Stimulated activated CD4-positive, alpha-beta T cell treated with anti-CD3 and anti-CD28 coated beads, TNF-alpha, amount 100 ng/mL, for 1 hour (primary cell): ENCODE results near the gene ARHGAP21.

Experiments
- DNase-seq, 3 donors: peaks; one replicate each; pipeline ENCODE4 v3.0.0-alpha.2; 2020; ENCODE audit warnings: low read depth in 3 of 3, low spot score in 1 of 3

ARHGAP21 gene

DNA sequence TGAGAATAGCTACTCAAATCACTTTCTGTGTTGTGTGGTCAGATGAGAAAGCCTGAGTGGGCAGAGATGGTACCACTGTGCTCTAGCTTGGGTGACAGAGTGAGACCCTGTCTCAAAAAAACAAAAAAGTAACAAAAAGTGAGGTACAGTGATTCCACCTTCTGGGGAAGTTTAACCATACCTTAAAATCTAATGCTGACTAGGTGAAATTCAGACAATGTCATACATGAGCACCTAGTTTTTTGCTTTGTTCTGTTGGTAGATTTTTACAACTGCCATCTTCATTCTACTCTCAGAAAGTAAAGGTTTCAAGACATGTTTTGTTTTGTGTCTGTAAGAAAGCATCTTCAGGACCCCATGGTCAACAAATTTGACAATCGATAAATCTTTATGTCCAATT, 144.2 kb downstream of the ARHGAP21 start:
- no peak for DNase-seq

GRCh38 chr10:24575481-24576002, 148.1 kb downstream of the ARHGAP21 start:
- no peak for DNase-seq

DNA sequence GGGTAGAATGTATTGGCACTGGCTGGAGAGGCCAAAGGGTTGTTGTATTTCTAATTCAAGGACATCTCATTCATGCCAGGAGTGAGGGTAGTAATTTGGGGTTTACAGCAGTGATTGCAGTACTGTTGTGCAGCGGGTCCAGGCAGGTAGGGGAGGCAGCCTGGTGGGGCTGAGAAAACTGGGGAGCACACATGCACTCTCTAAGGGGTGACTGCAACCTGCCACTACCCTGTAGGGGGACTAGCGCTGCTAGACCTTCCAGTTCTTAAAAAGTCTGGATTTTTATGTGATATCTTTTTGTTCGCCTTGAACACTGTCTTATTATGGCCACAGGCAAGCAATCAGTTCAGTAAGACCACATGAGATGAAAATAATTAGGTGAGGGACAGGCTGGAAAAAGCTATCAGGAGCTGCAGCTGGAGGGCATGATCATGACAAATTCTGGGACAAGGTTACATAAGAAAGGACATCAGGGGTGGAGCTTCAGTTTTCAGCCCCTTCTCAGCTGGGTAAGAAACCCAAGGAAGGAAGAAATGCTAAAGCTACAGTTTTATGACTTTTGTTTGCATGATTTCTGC, 149.0 kb downstream of the ARHGAP21 start:
- DNase-seq, result no peak

DNA sequence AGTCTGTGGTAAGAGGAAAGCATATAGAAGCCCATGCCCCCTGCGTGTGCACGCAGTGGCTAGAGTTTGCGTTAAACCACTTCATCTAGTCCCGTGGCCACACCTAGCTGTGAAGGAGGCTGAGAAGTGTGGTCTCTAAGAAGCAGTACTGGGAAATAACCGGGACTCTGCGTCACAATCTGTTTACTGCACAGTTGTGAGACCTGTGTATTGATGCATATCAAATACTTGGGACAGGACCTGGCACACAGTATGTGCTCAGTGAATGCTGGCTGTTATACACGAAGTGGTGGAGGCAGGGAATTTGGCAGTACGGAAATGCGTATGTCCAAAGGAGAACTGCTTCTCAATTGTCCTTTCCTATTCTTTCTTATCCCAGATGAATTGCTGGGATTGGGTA, 149.5 kb downstream of the ARHGAP21 start:
- no peak for DNase-seq

GRCh38 chr10:24571870-24572450, 151.7 kb downstream of the ARHGAP21 start:
- no peak for DNase-seq

DNA sequence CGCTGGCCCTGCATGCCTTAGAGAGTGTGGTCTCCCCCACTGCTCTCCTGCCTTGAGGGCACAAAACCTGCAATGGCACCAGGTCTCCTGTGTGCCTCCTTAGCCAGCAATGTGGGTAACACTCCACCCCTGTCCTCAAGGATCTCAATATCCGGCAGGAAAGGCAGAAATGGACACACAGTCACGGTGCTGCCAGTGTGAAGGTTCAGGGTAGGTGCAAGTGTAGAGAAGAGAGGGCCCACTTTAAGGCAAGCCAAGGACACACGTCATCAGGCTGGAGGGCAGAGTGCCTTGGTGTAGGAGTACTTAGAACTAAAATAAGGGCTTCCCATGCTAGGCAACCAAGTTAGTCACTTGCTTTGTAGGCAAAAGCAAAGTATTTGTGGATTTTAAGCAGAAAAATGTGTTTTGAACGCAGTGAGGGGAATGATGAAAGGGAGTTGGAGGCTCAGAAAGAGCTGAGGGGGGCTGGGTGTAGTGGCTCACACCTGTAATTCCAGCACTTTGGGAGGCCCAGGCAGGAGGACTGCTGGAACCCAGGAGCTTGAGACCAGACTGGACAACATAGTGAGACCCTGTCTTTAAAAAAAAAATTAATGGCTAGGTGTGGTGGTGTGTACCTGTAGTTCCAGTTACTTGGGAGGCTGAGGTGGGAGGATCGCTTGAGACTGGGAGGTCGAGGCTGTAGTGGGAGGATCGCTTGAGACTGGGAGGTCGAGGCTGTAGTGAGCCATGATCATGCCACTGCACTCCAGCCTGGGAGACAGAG, 152.8 kb downstream of the ARHGAP21 start:
- no peak for DNase-seq

DNA sequence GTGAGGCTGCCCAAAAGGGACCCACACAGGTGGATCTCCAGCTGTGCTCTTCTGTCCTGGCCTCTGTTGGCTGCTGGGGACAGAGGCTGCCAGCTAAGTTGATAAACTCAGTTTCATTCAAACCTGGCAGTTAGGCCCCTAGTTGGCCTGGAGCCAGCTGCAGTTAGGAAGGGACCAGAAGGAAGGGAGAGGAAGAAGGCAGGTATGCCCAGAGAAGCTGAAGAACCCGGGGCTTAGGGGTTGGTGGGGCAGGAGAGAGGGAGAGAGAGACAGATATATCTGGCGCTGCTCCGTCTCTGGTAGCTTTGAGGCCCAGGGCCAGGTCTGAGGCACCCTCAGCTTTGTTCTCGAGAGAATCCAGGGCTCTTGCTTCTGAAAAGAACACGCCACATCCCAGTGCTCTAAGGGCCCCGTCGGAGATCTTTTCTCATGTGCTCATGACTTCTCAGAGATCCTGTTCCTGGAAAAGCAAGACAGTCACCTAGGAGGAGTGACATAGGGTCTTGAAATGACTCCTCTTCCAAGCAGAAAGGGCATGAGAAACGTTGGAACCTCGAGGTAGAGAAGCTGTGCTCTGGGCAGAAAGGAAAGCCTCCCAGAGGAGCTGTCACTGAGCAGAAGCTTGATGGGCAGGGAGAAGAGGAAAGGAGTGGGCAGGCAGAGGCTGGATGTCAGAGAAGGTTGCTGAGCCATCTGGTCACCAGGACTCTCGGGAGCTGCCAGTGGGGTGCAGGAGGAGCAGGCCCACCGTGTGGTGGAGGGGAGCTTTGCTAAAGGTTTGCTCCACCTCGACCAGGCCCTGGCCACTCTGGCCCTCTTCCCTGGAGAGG, 153.6 kb downstream of the ARHGAP21 start:
- no peak for DNase-seq

DNA sequence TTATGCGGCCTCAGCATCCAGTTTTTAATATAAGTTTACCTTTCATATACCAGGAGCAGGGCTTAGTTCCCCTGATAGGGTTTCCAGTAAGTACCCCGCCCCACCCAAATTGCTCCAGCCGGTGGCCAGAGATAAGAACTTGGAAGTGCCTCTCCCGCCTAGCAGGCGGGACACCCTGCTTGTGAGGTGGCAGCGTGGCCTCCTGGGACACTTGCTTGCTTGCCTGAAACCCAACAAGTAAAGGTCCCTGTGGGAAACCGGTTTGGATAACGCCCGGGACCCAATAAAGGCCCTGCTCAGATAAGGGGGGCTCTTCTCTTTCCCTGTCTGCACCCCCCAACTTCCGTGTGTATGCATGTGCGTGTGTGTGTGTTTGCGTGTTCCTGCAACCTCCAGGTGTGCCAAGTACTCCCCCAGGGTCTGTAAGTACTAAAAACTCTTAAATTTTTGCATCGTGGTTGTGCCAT, 154.3 kb downstream of the ARHGAP21 start:
- DNase-seq, result no peak

DNA sequence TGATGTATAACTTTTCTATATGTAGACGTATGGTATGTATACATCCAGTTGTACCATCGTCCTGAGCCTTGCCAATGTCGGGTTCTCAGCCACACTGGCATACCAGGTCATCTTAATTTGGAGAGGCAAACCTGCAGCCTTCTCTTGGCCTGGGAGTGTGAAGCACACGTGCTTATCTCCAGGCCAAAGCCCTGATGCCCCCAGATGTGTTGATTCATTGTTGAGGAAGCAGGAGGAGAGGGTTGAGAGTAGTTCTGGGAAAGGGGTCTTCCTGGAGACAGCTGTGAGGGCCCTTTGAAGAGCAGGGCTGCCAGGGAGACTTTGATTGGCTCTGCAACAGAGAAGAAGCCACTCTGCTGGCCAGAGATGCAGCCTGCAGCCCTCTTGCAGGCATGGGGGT, 155.6 kb downstream of the ARHGAP21 start:
- DNase-seq, result no peak

- DNase-seq, result no peak
Measured at GRCh38 chr10:24561453-24561852, 162.2 kb downstream of the ARHGAP21 start.

GRCh38 chr10:24556750-24557742, 166.6 kb downstream of the ARHGAP21 start:
- DNase-seq, result no peak

DNA sequence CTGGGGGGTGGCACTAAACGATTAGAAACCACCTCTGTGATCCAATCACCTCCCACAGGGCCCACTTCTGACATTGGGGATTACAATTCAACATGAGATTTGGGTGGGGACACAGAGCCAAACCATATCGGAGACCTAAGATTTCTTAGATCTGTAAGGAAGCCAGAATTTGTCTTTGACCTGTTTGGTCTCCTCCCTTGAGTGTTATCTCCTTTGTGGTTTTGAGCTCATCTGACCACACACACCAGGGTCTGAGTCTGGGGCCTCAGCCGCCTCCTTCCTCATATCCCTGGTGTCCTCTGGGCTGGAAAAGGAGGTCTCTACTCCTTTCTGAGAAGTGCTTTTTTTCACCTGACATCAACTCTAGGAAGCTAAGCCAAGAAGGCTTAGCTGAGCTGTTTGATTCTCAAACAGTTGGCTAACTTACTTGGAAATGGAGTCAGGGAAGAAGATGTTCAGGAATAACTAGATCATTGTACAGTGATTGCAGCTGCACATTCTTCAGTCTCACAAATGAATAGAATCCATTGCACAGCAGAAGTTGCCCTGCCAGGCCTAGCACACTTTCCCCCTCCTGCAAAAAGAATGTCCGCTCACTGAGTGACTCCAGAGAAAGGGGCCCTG, 167.4 kb downstream of the ARHGAP21 start:
- no peak for DNase-seq

- DNase-seq, result no peak
Measured at GRCh38 chr10:24554036-24554435, 169.7 kb downstream of the ARHGAP21 start.

- no peak for DNase-seq
Measured at GRCh38 chr10:24553051-24553612, 170.6 kb downstream of the ARHGAP21 start.

DNA sequence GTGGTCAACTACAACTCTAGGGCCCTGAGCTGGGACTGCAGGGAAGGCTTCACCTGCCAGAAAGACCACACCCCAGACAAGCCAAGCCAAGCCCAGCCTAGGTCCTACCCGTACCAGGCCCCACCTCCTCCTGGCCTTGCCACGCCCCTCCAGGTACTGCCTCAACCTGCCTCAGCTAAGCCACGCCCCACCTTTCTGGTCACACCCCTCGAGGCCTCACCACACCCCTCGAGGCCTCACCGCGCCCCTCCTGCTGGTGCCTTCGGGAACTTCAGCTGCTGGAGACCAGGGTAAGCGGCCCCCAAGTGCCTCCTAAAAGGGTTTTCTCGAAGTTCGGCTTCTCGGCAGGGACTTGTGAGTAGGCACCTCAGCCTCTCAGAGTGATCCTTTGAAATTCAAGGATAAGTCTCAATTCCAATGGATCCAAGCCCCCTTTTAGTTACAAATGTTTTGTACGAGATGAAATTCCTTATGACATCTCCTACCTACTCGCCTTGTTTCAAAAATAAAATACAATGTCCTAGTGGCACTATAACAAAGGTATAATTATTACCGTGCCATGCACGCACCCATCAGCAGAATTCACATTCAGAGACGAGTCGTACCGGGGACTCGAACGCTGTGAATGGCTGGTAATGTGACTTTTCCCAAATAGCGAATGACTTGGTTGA, 171.2 kb downstream of the ARHGAP21 start:
- no peak for DNase-seq

- no peak for DNase-seq
Measured at GRCh38 chr10:24551161-24551560, 172.5 kb downstream of the ARHGAP21 start.

DNA sequence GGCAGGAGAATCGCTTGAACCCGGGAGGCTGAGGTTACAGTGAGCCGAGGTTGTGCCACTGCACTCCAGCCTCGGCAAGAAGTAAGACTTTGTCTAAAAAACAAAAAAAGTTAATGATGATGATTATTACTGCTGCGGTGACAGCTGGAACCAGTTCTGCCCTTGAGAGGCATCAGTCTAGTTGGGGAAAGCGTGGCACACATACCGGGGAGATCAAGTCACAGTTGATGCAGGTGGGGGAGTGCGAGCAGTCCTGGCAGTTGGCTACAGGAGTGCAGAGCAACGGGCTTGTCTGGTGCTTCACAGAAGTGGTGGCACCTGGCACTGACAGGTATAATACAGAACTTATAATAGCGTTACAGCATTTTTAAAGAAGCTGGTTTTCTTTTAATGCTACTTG, 173.0 kb downstream of the ARHGAP21 start:
- no peak for DNase-seq

DNA sequence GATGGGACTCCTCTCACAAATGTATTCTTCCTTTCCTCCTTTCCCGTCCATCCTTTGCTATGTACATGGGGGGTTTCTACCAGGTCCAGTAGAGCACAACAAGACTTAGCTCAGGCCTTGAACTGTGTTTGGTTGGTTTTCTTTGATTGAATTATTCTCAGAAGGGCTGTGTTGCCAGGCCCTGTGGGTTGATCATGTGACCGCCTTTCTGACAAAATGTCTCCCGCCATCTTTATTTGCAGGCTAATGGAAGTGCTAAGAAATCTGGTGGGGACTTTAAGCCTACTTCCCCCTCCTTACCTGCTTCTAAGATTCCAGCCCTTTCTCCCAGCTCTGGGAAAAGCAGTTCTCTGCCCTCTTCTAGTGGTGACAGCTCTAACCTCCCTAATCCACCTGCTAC, 178.1 kb downstream of the ARHGAP21 start:
- DNase-seq, result no peak

DNA sequence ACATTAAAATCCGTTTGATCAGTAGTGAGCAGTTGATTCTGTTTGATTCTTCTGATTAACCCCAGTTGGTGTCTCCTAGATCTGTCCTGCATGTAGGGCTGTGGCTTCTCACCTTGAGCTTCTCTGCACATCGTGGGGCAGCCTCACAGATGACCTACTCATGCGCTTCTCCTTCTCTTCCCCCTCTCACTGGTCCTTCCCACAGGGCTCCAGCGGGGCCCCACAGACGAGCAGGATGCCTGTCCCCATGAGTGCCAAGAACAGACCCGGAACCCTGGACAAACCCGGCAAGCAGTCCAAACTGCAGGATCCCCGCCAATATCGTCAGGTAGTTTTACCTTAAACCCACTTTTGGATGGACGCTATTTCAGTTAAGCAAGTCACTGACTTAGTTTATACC, 178.9 kb downstream of the ARHGAP21 start:
- DNase-seq, result no peak
